ENCODE results near the gene EN2. TPM values are rescaled to one million over a fixed set of nuclear protein-coding genes. Genes with fewer than 3 reads are reported as not detected.

EN2 gene
- total RNA-seq, 4 donors from 2014 or later: 0.15 to 2.1 TPM; not detected in 2

DNA sequence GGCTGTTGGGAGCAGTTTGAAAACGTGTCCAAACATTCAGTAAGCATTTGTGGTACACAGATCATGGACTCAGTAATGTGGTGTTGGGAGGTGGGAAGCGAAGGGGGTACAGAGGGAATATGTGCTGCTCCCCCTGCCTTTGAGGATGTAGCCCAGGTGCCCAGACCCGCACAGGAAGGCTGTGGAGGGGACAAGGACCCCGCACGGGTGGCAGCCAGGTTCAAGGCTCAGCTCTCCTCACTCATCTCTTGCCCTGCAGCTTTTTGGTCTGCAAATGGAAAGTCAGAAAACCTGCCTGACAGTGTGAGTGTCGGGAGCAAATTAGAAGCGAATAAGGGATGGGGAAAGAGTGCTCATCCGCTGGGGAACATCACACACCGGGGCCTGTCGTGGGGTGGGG, 27.3 kb upstream of the EN2 start:
- no peak for DNase-seq
- TF ChIP-seq CTCF (IDR thresholded peaks at IDR 0.05) (no peak), POLR2A (IDR thresholded peaks at IDR 0.05) (no peak)
- intact Hi-C loops (cut with DNase I; ENCODE audit: low total_unique reads): no loop called here
- Histone ChIP-seq H3K27me3 (no peaks in the 10 kb centered on the region), H3K4me3 (no peak overlapping the region), H3K27ac (no peak overlapping the region), H3K36me3 (no peaks in the 10 kb centered on the region), H3K9me3 (no peaks in the 10 kb centered on the region), H3K4me1 (no peaks in the 10 kb centered on the region)

- Histone ChIP-seq H3K36me3 (no peaks in the 10 kb centered on the region), H3K27me3 (no peaks in the 10 kb centered on the region), H3K4me1 (no peaks in the 10 kb centered on the region), H3K9me3 (no peaks in the 10 kb centered on the region), H3K4me3 (no peak overlapping the region), H3K27ac (no peak overlapping the region)
- intact Hi-C loops (cut with DNase I; ENCODE audit: low total_unique reads): no loop called here
- DNase-seq: no peak
- TF ChIP-seq POLR2A (IDR thresholded peaks at IDR 0.05) (no peak), CTCF (IDR thresholded peaks at IDR 0.05) (no peak)
These were observed 26.7 kb upstream of the EN2 start for GRCh38 chr7:155431231-155431630.

DNA sequence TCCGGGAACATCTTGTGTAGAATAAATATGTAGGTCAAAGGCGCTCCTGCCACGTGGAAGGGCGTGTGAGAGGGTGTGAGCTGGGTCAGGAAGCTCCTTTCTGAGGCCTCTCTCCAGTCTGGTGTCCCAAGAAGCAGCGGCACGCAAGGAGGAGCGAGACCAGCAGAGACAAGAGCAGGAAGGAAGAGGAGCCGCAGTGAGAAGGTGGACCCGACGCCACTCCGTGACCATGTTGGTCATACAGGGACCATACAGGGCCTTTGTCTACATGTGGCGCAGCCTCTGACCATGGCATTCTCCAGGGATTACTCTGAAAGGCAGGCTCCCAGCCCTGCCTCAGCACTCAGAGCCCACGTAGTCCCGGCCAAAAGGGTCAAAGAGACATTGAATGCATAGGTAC, 26.2 kb upstream of the EN2 start:
- H3K9me3 ChIP-seq: no peaks in the 10 kb centered on the region
- H3K36me3 ChIP-seq: no peaks in the 10 kb centered on the region
- H3K27me3 ChIP-seq: no peaks in the 10 kb centered on the region
- TF ChIP-seq POLR2A (IDR thresholded peaks at IDR 0.05) (no peak), CTCF (IDR thresholded peaks at IDR 0.05) (no peak)
- no peaks in the 10 kb centered on the region for H3K4me1 ChIP-seq
- intact Hi-C loops (cut with DNase I; ENCODE audit: low total_unique reads): no loop called here
- no peak for DNase-seq
- no peak overlapping the region for H3K27ac ChIP-seq
- H3K4me3 ChIP-seq: no peak overlapping the region

DNA sequence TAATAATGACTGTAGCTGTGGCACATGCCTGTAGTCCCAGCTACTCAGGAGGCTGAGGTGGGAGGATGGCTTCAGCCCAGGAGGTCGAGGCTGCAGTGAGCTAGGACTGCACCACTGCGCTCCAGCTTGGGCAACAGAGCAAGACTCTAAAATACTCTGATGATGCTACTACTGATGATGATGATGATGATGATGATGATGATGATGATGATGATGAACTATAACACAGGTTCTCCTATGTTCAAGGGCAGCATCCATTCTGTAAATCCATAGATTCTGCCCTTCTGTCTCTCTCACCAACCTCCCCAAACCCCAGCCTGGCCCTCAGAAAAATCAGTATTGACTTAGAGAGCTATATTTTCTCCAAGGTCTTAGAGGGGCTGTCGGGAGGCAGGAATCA, 22.8 kb upstream of the EN2 start:
- intact Hi-C loops (cut with DNase I; ENCODE audit: low total_unique reads): no loop called here
- Histone ChIP-seq H3K27ac (no peak overlapping the region), H3K4me1 (no peaks in the 10 kb centered on the region), H3K9me3 (no peaks in the 10 kb centered on the region), H3K4me3 (no peak overlapping the region), H3K27me3 (no peaks in the 10 kb centered on the region), H3K36me3 (no peaks in the 10 kb centered on the region)
- TF ChIP-seq POLR2A (IDR thresholded peaks at IDR 0.05) (no peak), CTCF (IDR thresholded peaks at IDR 0.05) (no peak)
- DNase-seq: no peak

- intact Hi-C loops (cut with DNase I; ENCODE audit: low total_unique reads): no loop called here
- Histone ChIP-seq H3K27me3 (no peaks in the 10 kb centered on the region), H3K36me3 (no peaks in the 10 kb centered on the region), H3K4me1 (no peaks in the 10 kb centered on the region), H3K9me3 (no peaks in the 10 kb centered on the region), H3K4me3 (no peak overlapping the region), H3K27ac (no peak overlapping the region)
- no peak for DNase-seq
- no peak for TF ChIP-seq POLR2A (IDR thresholded peaks at IDR 0.05)
- TF ChIP-seq CTCF (IDR thresholded peaks at IDR 0.05): no peak
These were observed 20.1 kb upstream of the EN2 start for GRCh38 chr7:155437836-155438235.

Measured in uterus (tissue), 4 donors.